CD4-positive, alpha-beta T cell (primary cell): ENCODE results near the gene SLC38A3. TPM values are rescaled to one million over a fixed set of nuclear protein-coding genes. Genes with fewer than 3 reads are reported as not detected.

Experiments used
- ATAC-seq: fragments of 200-7000 bp; cut with Tn5 transposase; one replicate; pipeline ENCODE4 v1.10.0; 2022; ENCODE audit warnings: mild to moderate bottlenecking; ENCODE audit not compliant: poor library complexity
- CTCF ChIA-PET: fragments of 350-600 bp; sonication (Branson Sonifier 250); formaldehyde crosslinking; loops from one replicate; lab custom pipeline; 2021; ENCODE audit warnings: antibody characterized with exemption, inconsistent platforms; lab: Charles Lee
- POLR2A ChIA-PET: fragments of 350-600 bp; sonication (Branson Sonifier 250); formaldehyde crosslinking; loops from one replicate; lab custom pipeline; 2021; ENCODE audit warnings: antibody characterized with exemption, inconsistent platforms; lab: Charles Lee
- DNase-seq, 14 experiments: peaks; one replicate each; pipeline ENCODE4 v3.0.0-alpha.2; 2013 to 2020; ENCODE audit warnings: mixed read lengths in 2 of 14
- H3K27ac ChIP-seq, 2 donors: one replicate each; pipeline versions ENCODE4 v1.5.1 to v1.7.0; 2013; ENCODE audit warnings: low read length in 2 of 2, low read depth in 1 of 2, mild to moderate bottlenecking in 1 of 2
- H3K27me3 ChIP-seq, 2 experiments: 1 replicate in 1 of 2; 2 replicates in 1 of 2; pipeline versions ENCODE4 v1.6.1 to v1.7.0; 2013; ENCODE audit warnings: low read length in 2 of 2, control low read depth in 1 of 2, mild to moderate bottlenecking in 1 of 2, moderate library complexity in 1 of 2; ENCODE audit not compliant: insufficient read depth in 2 of 2, control insufficient read depth in 1 of 2
- H3K36me3 ChIP-seq: one replicate; pipeline ENCODE4 v1.6.1; 2013; ENCODE audit warnings: low read length, control low read depth; ENCODE audit not compliant: insufficient read depth
- H3K4me1 ChIP-seq: one replicate; pipeline ENCODE4 v1.6.1; 2013; ENCODE audit warnings: low read length, control low read depth; ENCODE audit not compliant: insufficient read depth
- H3K4me3 ChIP-seq: one replicate; pipeline ENCODE4 v1.5.1; 2013; ENCODE audit warnings: mild to moderate bottlenecking, low read length, moderate library complexity
- H3K9me3 ChIP-seq, 2 experiments: 1 replicate in 1 of 2; 2 replicates in 1 of 2; pipeline versions ENCODE4 v1.6.1 to v1.7.0; 2013; ENCODE audit warnings: low read length in 2 of 2, mild to moderate bottlenecking in 2 of 2, control low read depth in 1 of 2, moderate library complexity in 1 of 2; ENCODE audit not compliant: control insufficient read depth in 1 of 2, insufficient read depth in 1 of 2
- H3K27ac Mint-ChIP-seq: one replicate; pipeline ENCODE4 v1.8.0; 2020; ENCODE audit warnings: mixed read lengths
- H3K27me3 Mint-ChIP-seq: one replicate; pipeline ENCODE4 v1.8.0; 2021; ENCODE audit warnings: mixed read lengths
- H3K36me3 Mint-ChIP-seq: one replicate; pipeline ENCODE4 v1.8.0; 2021; ENCODE audit warnings: low read depth, mixed read lengths
- H3K4me1 Mint-ChIP-seq: one replicate; pipeline ENCODE4 v1.8.0; 2021; ENCODE audit warnings: low read depth, mixed read lengths
- H3K4me3 Mint-ChIP-seq: one replicate; pipeline ENCODE4 v1.8.0; 2020; ENCODE audit warnings: mild to moderate bottlenecking, mixed read lengths
- H3K9me3 Mint-ChIP-seq: one replicate; pipeline ENCODE4 v1.8.0; 2020; ENCODE audit warnings: mixed read lengths
- intact Hi-C, 2 experiments: fragments of 100-400 bp; cut with DNase I in 1 of 2; cut with micrococcal nuclease in 1 of 2; formaldehyde crosslinking; loops; one replicate each; pipeline versions ENCODE4 v1.15.1 to v1.9.0; 2023 to 2025; cut with DNase I, micrococcal nuclease
- total RNA-seq, 174 experiments: library from RNA in 2 of 174; stranded (reverse) in 2 of 174; gene quantifications; one replicate each; pipeline ENCODE4 v1.2.3 and lab custom pipeline; 2021 to 2026
- TF ChIP-seq, protein P1 (sequence below): fragments of 200-600 bp; IDR thresholded peaks from one replicate; pipeline ENCODE4 v1.8.0; 2022; ENCODE audit warnings: antibody characterized with exemption, mild to moderate bottlenecking

SLC38A3 gene
- total RNA-seq, 2 experiments from 2014 or later: 1.0 to 1.1 TPM

DNA sequence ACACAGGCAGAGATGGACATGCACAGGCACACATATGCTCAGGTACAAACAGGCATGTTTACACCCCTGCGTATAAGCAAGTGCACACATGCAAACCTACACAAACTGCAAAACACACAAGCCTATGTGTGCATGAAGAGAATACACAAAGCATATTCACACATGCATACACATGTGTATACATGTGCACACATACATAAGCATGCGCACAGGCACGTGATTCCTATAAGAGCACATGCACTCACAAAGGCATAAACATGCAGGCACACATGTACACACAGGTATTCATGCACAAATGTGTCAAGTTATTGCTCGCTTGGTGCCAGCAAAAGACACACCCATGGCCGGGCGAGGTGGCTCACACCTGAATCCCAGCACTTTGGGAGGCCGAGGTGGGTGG lies 15.1 kb upstream of the SLC38A3 start:
- Mint-ChIP-seq H3K27ac (no peak overlapping the region), H3K27me3 (peaks cover 13% of the 10 kb centered on the region), H3K4me1 (peaks cover 13% of the 10 kb centered on the region), H3K4me3 (no peak overlapping the region), H3K9me3 (no peaks in the 10 kb centered on the region), H3K36me3 (no peaks in the 10 kb centered on the region)
- Histone ChIP-seq H3K36me3 (no peaks in the 10 kb centered on the region), H3K4me1 (peaks cover 25% of the 10 kb centered on the region), H3K27ac (no peak overlapping the region), H3K27me3 (peaks cover 13 to 14% of the 10 kb centered on the region in 2 experiments), H3K9me3 (peaks cover 0 to 11% of the 10 kb centered on the region in 2 experiments), H3K4me3 (no peak overlapping the region)
- POLR2A ChIA-PET: no interaction called here
- CTCF ChIA-PET: no interaction called here
- ATAC-seq: no peak
- intact Hi-C loops: loop anchor here in 1 of 2 experiments (2.0 to 5.0 kb wide), 2 partner anchors 69 to 132 kb away; partner anchors contain the start of gene HYAL2
- DNase-seq: no peak
- TF ChIP-seq, protein P1, sequence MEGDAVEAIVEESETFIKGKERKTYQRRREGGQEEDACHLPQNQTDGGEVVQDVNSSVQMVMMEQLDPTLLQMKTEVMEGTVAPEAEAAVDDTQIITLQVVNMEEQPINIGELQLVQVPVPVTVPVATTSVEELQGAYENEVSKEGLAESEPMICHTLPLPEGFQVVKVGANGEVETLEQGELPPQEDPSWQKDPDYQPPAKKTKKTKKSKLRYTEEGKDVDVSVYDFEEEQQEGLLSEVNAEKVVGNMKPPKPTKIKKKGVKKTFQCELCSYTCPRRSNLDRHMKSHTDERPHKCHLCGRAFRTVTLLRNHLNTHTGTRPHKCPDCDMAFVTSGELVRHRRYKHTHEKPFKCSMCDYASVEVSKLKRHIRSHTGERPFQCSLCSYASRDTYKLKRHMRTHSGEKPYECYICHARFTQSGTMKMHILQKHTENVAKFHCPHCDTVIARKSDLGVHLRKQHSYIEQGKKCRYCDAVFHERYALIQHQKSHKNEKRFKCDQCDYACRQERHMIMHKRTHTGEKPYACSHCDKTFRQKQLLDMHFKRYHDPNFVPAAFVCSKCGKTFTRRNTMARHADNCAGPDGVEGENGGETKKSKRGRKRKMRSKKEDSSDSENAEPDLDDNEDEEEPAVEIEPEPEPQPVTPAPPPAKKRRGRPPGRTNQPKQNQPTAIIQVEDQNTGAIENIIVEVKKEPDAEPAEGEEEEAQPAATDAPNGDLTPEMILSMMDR: no peak

DNA sequence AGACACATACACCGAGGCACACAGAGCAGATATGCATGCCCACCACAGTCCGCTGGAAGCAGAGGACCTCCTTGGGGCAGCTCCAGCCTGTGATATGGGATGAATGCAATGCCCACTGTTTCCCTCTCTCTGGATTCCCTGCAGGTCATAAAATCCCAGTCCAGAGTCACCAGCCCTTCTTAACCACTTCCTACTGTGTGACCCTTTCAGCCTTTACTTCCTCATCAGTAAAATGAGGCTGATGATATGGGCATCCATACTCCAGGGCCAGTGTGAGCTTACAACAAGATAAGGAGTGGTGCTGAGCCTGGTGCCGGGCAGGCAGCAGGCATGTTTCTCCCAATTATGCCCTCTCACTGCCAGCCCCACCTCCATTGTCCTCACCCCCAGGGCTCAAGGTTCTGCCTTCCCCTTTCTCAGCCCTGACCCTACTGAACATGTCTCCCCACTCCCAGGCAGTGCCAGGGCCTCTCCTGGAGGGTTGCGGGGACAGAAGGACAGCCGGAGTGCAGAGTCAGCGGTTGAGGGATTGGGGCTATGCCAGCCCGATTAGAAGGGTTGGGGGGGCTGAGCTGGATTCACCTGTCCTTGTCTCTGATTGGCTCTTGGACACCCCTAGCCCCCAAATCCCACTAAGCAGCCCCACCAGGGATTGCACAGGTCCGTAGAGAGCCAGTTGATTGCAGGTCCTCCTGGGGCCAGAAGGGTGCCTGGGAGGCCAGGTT lies 14.0 kb upstream of the SLC38A3 start, which contains the start of gene GNAT1:
TSS of gene GNAT1 (plus strand) at position 675 of the 725 bp plus-strand sequence. CDS start 116 bp downstream, outside the sequence.
- no peak within 1 kb of the TSS for H3K27ac Mint-ChIP-seq
- H3K27ac ChIP-seq: no peak within 1 kb of the TSS
- H3K4me1 Mint-ChIP-seq: peaks cover 15% of the 10 kb centered on the region
- peaks cover 0 to 11% of the 10 kb centered on the region in 2 experiments for H3K9me3 ChIP-seq
- TF ChIP-seq, protein P1: no peak
- no peaks in the 10 kb centered on the region for H3K9me3 Mint-ChIP-seq
- no peak within 1 kb of the TSS for H3K4me3 Mint-ChIP-seq
- ChIA-PET CTCF (interaction anchor here (2.0 to 2.6 kb wide), 2 partner anchors 35 to 36 kb away, joined by 4 to 9 read pairs; no protein-coding TSS in a partner anchor), POLR2A (no interaction called here)
- DNase-seq (no peak), ATAC-seq (no peak)
- no peak within 1 kb of the TSS for H3K4me3 ChIP-seq
- intact Hi-C loops: loop anchor here in 1 of 2 experiments (5.0 kb wide), 1 partner anchor 131 kb away; the partner anchor contains the start of gene HYAL2
- peaks cover 27% of the 10 kb centered on the region for H3K4me1 ChIP-seq
- H3K36me3 Mint-ChIP-seq: no peaks in the 10 kb centered on the region
- peaks cover 16% of the 10 kb centered on the region for H3K27me3 Mint-ChIP-seq
- no peaks in the 10 kb centered on the region for H3K36me3 ChIP-seq
- peaks cover 13 to 17% of the 10 kb centered on the region in 2 experiments for H3K27me3 ChIP-seq

DNA sequence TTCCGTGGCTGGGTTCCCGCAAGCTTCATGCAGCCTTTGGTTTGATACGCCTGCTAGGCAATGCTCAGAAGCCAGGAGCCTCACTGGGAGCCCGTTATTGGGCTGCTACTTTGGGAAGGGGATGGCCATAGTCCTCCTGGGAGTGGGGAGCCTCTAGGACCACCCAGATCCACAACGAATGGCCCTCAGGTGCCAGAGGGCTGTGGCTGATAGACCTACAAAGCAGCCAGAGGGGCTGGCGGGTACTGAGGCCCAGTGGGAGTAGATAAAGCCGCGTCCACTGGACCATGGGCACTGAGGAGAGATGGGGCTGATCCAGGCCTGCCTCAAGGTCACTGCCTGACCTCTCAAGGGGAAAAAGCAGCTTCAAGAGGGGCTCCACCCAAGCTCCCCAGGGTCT lies 12.9 kb upstream of the SLC38A3 start:
- ChIA-PET CTCF (interaction anchor here (0.7 to 2.6 kb wide), 5 partner anchors 12 to 69 kb away, joined by 3 to 9 read pairs (median 4); no protein-coding TSS in a partner anchor), POLR2A (interaction anchor here (0.7 to 0.8 kb wide), 2 partner anchors 18 to 44 kb away, joined by 3 read pairs; partner anchors contain the start of gene GNAI2)
- Histone ChIP-seq H3K27ac (no peak overlapping the region), H3K36me3 (no peaks in the 10 kb centered on the region), H3K27me3 (peaks cover 13 to 17% of the 10 kb centered on the region in 2 experiments), H3K4me3 (no peak overlapping the region), H3K4me1 (peaks cover 27% of the 10 kb centered on the region), H3K9me3 (peaks cover 0 to 11% of the 10 kb centered on the region in 2 experiments)
- TF ChIP-seq, protein P1: no peak
- no peaks in the 10 kb centered on the region for H3K9me3 Mint-ChIP-seq
- H3K4me3 Mint-ChIP-seq: no peak overlapping the region
- peaks cover 15% of the 10 kb centered on the region for H3K4me1 Mint-ChIP-seq
- ATAC-seq: no peak
- no peak for DNase-seq
- no peak overlapping the region for H3K27ac Mint-ChIP-seq
- no peaks in the 10 kb centered on the region for H3K36me3 Mint-ChIP-seq
- intact Hi-C loops: loop anchor here (1.0 to 5.0 kb wide), 5 partner anchors 34 to 130 kb away; partner anchors contain the start of gene HYAL2 (in 1 of the 2)
- peaks cover 22% of the 10 kb centered on the region for H3K27me3 Mint-ChIP-seq
